Umbilical cord (tissue), 1 donor: ENCODE measurements around the gene SCGB2B2. TPM values are rescaled to one million over a fixed set of nuclear protein-coding genes. Genes with fewer than 3 reads are reported as not detected.

Experiments used
- total RNA-seq: library from RNA; depleted of rRNA; stranded (reverse); fragments of >200 nt; gene quantifications from one replicate; pipeline ENCODE4 v1.2.3, GENCODE V29; 2014; ENCODE audit warnings: low replicate concordance; ENCODE audit not compliant: insufficient read depth

SCGB2B2 gene
- total RNA-seq, 1 donor from 2014 or later, result not detected

Other genes starting within 250 kb of the SCGB2B2 start
- 87.2 TPM for gene UBA2, start 248.8 kb downstream of the SCGB2B2 start, total RNA-seq
- gene WTIP, start 195.4 kb downstream of the SCGB2B2 start, total RNA-seq, result 51.5 TPM
- gene ZNF302, start 519 bp upstream of the SCGB2B2 start, total RNA-seq, result 24.1 TPM
- 53.9 TPM for gene ZNF181, start 57.1 kb upstream of the SCGB2B2 start, total RNA-seq
- 7.2 TPM for gene ZNF599, start 96.1 kb upstream of the SCGB2B2 start, total RNA-seq
- 5.5 TPM for gene ZNF30, start 249.7 kb upstream of the SCGB2B2 start, total RNA-seq